ENCODE measurements around the gene TOLLIP.

- TF ChIP-seq, protein P1, sequence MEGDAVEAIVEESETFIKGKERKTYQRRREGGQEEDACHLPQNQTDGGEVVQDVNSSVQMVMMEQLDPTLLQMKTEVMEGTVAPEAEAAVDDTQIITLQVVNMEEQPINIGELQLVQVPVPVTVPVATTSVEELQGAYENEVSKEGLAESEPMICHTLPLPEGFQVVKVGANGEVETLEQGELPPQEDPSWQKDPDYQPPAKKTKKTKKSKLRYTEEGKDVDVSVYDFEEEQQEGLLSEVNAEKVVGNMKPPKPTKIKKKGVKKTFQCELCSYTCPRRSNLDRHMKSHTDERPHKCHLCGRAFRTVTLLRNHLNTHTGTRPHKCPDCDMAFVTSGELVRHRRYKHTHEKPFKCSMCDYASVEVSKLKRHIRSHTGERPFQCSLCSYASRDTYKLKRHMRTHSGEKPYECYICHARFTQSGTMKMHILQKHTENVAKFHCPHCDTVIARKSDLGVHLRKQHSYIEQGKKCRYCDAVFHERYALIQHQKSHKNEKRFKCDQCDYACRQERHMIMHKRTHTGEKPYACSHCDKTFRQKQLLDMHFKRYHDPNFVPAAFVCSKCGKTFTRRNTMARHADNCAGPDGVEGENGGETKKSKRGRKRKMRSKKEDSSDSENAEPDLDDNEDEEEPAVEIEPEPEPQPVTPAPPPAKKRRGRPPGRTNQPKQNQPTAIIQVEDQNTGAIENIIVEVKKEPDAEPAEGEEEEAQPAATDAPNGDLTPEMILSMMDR (IDR thresholded peaks at IDR 0.05 in 8 of 11, conservative IDR thresholded peaks at IDR 0.05 in 3 of 11), result no peak
- no peak for TF ChIP-seq POLR2A (IDR thresholded peaks at IDR 0.05)
- TF ChIP-seq POLR2AphosphoS5 (IDR thresholded peaks at IDR 0.05), result no peak
Observed at GRCh38 chr11:1224491-1225385, 84.7 kb downstream of the TOLLIP start.
